SKM-1 (cell line): ENCODE results near the gene DCAF5.
"Not testable (repeated sequence)": the region's sequence is repeated elsewhere in the genome, so short reads cannot be mapped to it uniquely, and the experiment has no call there.

Experiments
- DNase-seq: peaks from one replicate; lab custom pipeline; 2025; ENCODE audit not compliant: unreplicated experiment; lab: John Stamatoyannopoulos, UW

Gene DCAF5

DNA sequence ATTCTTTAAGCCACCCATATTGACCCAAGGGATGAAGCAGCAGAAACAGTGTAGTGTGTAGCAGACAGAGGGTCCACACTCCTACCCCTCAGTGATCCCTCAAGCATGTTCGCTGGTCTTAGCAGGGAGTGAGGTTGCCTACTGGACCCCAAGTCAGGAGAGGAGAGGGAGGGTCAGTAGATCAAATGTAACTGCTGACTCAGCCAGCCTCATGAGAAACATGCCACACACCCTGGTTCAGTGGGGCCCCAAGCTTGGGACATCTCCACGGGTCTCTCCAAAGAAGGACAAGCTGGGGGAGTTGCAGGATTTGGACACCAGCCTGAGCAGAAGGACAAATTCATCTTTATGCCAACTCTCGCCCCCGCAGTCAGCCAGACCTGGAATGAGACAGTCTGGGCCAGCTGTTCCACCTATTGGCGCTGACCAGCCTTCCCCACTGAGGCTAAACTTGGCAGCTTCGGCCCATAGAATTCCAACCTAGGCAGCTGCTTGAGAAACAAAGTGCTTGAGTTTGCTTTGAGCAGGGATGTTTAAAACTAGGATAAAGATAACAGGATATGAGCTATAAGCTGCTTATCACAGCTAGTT lies 107.9 kb downstream of the DCAF5 start:
- no peak for DNase-seq

- DNase-seq = no peak
Measured at GRCh38 chr14:69044296-69044695, 108.6 kb downstream of the DCAF5 start.

- DNase-seq = peak; percentile 15
Measured at GRCh38 chr14:69043596-69044260, 109.2 kb downstream of the DCAF5 start.

DNA sequence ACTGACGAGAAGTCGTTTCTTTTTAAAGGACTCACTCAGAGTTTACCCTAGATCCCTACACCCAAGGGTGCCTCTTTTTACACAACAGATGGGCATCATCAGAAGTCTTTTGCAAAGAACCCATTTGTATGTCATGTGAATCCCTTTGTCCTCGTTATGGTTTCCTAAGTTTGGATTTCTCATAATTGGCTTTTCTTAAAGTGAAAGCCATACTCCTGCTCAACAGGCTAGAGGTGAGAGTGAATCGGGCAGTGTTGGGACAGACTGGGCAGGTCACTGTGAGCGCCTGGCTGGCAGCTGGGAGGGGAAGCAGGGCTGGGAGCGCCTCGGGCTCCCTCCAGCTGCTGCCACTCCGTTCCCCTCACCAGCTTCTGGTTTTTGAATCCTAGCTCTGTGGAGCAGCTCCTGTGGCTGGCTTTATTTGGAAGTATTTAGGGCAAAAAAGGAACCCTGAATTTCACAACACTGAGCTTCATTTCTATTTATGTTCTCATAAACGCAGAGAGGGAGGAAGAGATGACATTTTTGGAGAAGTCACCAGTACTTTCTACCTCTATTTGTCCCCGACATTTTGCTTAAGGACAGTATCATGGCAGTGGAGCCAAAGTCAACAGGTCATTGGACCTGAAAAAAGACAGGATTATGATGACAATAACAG lies 110.0 kb downstream of the DCAF5 start:
- DNase-seq = peak; percentile 38

DNA sequence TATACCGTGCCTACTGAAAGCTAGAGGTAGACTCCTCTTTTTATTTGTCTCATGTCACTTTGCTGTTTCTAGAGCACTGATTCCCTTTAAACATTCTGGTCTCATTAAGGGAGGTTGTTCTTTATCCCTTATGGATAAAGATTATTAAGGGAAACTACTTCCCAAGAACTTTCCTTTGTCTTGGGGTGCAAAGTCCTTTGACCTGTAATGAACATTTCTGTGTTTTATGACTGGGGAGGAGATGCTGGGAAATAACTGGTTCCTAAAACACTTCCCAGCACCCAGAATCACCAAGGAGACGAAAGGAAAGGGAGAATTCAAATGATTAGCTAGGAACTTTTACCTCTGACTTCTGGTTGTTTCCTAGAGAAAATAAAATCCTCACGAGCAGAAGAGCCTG lies 110.6 kb downstream of the DCAF5 start:
- no peak for DNase-seq

DNA sequence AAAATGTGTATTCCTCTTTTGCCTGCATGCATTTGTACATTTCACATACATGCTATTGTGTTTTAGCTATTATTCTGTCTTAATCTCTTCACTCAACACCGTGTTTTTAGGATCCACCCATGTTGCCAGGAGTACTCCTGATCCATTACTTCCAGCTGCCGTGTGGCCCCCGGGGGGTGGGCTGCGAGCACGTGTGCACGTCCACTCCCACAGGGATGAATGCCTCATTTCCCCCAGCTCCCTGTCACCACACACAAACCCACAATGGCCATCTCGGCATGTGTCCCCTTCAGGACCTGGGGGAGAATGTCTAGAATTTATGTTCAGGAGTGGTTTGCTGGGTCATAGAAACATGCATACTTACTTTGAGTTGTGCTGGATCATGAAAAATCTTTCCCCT lies 111.1 kb downstream of the DCAF5 start:
- DNase-seq = no peak

DNA sequence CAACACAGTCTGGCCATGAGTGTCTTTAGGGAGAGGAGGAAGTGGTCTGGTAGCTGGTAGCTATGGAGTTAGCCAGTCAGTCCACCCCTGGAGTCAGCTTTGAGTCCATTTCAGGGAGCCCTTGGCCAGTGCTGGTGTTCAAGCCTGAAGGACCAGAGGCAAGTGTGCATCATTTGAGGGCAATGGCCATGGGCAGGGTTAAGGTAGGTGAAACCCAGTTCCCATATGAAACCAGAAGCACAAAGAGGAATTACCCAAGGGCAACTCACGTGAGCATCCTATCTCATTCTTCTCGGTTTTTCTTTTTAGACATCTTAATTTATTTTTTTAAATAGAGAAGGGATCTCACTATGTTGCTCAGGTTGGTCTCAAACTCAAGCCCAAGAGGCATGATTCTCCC lies 112.6 kb downstream of the DCAF5 start:
- DNase-seq = no peak

DNA sequence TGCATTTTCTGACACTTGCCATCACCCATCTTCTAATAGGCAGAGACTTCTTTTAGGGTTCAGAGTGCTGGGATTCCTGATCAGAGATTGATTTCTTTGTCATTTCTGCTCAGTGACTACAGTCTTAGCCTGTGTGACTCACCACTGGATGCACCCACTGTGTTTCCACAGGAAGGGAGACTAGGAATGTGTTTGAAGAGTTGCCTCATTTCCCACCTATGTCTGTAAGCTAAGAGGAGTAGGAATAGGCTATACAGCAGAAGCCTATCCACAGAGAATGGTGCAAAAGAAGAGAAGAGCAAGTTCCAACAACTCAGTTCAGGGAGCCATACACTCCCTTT lies 113.7 kb downstream of the DCAF5 start:
- no peak for DNase-seq

- no peak for DNase-seq
Measured at GRCh38 chr14:69038455-69039287, 114.2 kb downstream of the DCAF5 start.

- DNase-seq = no peak
Measured at GRCh38 chr14:69037790-69038454, 115.0 kb downstream of the DCAF5 start.

DNA sequence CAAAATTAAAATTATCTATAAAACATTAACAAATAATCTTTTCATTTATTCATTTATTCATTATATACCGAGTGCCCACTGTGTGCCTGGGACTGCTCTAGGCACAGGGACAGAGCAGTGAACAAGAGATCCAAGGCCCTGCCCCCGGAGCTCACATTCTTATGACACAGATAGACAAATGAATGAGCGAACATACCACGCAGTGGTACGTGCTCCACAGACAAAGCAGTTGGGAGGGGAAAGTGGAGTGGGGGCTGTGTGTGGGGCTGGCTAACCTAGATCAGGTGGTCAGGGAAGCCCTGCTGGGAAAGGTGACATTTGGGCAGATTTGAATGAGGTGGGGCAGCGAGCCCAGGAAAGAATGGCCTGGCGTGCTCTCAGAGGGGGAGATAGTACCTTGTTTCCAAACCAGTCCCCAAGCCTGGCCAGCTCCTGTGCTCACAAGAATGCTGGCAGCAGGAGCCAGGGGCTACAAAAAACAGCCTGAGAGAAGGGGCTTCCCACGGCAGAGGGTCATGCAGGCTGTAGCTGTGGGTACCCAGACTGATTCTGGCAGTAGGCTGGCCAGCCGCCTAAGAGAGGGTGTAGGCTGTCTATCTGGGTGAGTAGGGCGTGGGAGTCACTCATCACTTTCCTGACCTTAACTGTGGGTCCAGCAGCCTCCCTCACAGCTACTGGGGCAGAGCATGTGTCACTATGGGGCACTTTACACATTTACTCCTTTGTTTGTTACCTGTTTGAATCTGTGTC lies 116.0 kb downstream of the DCAF5 start:
- no peak for DNase-seq

DNA sequence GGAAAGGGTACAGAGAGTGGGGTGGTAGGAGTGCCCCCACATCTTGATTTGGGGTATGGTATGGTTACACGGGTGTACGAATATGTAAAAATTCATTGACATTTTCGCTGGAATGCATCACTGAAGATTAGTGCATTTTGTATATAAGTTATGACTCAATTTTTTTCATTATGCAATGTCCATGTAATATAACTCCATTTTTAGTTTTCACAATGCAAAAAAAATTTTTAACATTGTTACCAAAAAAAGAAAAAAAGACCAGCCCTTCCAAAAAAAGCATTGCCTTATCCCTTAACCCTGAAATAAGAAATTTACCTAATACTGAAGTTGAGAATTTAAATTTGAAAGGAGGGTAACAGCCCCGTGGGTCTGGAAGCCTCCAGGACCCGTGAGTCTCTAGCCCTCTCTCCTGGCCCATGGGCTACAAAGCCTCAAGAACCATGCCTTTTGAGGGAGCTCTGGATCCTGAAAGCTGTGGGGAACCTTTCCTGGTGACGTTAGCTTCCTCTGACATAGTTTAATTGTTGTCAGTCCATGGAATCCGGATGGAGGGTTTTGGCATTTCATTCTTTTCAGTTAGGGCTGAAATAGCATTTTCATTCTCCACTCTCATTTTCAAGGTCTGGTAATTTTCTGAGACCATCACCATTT lies 118.2 kb downstream of the DCAF5 start:
- no peak for DNase-seq

GRCh38 chr14:69027242-69027913 lies 125.5 kb downstream of the DCAF5 start:
- DNase-seq = no peak

DNA sequence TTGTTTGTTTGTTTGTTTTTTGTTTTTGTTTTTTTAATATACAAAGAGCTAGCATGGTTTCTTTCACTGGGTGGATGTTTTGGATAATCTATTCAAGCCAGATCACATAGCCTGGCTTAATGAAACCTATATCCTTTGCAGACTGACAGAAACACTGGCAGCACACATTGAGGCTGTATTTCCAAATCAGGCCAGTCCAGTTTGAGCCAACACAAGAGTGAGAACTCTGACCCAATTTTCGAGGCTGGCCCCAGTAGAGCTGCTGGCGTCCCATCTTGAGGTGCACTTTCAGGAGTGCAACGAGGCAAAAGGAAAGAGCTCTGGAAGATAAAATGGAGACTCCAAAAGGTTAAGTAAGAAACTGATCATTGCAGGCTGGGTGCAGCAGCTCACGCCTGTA lies 129.9 kb downstream of the DCAF5 start:
- no peak for DNase-seq

- DNase-seq = not testable (repeated sequence)
Measured at GRCh38 chr14:69022093-69022492, 130.8 kb downstream of the DCAF5 start.

DNA sequence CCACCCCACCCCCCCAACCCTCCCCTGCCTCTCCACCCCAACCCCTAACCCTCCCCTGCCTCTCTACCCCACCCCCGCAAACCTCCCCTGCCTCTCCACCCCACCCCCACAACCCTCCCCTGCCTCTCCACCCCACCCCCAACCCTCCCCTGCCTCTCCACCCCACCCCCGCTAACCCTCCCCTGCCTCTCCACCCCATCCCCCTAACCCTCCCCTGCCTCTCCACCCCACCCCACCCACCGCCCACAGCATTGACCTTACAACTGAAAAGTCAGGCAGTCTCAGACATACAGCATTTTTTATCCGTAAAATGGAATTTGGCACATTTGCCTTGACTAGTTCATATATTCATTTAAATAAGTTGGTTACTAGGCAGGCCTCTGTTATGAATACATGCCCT lies 135.2 kb downstream of the DCAF5 start:
- DNase-seq = no peak

DNA sequence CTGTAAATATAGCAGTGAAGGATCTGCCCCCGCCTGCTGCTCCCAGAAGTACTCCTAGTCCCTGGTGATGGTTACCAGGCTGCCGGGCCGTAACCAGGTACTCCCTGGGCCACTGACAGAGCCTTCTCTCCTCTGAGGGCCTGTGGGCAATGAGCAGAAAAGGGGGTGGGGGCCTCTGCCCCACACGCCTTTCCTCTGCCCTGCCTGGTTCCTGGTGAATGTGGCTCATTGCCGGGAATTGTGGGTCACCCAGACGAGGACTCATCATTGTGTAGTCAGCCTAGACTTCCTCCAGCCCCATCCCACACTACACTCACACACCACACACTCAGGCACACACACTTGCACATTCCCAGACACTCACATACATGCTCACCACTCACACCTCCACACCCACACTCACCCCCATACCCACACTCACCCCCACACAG lies 138.1 kb downstream of the DCAF5 start:
- DNase-seq = no peak

GRCh38 chr14:69013943-69014782 lies 138.8 kb downstream of the DCAF5 start:
- peak; percentile 88 for DNase-seq
